Measurements from ENCODE around the gene CHRNG.

CHRNG gene

DNA sequence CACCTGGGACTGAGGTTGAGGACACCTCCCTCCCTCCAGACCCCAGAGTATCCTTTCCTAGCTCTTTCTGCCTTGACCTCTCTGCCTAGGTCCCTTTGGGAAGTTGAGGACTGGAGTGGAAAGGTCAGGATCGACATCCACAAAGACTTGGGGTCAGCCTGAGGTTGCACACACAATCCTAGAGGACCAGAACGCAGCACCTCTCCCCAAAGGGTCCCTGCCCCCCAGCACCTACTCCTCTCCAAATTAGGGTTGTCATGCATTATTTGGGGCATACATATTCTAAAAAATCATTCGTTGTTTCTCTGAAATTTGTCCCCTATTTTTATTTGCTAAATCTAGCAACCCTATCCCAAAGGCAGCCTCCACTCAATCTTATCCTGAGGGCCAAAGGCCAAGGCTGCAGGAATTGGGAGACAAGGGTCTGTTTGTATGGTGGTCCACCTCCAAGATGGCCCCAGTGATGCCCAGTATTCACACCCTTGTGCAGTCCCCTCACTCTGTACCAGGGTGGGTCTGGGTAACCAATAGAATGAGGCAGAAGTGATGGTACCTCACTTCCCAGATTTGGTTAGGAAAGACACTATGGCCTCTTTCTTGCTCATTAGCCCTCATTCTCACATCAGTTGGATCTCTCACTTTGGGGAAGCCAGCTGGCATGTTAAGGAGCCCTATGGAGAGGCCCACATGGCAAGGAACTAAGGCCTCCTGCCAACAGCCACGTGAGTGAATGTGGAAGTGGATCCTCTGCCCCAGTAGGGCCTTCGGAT, 3.5 kb upstream of the CHRNG start:
- TF ChIP-seq, protein P1, sequence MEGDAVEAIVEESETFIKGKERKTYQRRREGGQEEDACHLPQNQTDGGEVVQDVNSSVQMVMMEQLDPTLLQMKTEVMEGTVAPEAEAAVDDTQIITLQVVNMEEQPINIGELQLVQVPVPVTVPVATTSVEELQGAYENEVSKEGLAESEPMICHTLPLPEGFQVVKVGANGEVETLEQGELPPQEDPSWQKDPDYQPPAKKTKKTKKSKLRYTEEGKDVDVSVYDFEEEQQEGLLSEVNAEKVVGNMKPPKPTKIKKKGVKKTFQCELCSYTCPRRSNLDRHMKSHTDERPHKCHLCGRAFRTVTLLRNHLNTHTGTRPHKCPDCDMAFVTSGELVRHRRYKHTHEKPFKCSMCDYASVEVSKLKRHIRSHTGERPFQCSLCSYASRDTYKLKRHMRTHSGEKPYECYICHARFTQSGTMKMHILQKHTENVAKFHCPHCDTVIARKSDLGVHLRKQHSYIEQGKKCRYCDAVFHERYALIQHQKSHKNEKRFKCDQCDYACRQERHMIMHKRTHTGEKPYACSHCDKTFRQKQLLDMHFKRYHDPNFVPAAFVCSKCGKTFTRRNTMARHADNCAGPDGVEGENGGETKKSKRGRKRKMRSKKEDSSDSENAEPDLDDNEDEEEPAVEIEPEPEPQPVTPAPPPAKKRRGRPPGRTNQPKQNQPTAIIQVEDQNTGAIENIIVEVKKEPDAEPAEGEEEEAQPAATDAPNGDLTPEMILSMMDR (conservative IDR thresholded peaks at IDR 0.05): no peak
- H3K27ac ChIP-seq: no peak overlapping the region

DNA sequence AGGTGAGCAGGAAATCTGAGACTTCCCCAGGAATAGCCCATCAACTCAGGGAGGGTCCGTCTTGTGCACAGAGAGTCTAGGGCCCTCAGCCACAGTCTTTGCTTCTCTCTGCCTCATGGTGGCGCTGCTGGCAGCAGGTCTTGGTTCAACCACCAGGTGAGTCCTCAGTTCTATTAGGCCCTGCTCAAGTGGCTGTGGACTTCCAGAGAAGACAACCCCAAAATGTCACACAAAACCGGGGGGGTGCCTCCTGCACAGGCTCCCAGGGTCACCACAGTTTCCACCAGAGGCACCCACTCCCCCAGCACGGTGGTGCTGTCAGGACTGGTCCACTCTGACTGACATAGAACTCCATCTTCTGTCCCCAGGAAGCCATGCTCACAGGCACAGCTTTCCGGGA, 2.4 kb upstream of the CHRNG start:
- no peak overlapping the region for H3K27ac ChIP-seq
- TF ChIP-seq, protein P1 (conservative IDR thresholded peaks at IDR 0.05): peak; percentile 23; the same call in 1 of the 2 replicates

DNA sequence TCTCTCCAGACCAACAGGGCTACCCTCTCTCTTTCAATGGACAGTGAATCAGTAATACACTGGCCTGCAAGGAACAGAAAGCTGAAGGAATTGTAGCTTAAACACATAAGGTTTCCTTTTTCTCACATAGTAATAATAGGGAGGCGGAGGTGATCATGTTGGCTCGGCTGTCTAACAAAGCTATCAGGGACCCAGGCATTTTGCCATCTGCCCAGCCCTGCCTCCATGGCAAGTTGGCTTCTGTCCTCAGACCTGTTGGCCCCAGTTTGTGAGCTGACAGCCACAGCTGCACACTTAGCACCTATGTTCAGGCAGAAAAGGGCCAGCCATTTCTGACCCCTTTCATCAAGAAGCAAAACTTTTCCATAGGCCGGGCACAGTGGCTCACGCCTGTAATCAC, 2.0 kb upstream of the CHRNG start:
- TF ChIP-seq, protein P1 (conservative IDR thresholded peaks at IDR 0.05): no peak
- no peak overlapping the region for H3K27ac ChIP-seq

DNA sequence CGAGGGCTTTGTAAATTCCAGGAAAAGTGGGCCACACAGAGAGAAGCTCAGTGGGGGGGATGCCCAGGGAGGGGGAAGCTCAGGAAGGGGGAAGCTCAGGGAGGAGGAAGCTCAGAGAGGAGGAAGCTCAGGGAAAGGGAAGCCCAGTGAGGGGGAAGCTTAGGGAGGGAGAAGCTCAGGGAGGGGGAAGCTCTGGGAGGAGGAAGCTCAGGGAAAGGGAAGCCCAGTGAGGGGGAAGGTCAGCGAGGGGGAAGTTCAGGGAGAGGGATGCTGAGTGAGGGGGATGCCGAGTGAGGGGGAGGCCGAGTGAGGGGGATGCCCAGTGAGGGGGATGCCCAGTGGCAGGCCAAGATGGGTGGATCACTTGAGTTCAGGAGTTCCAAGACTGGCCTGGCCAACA, 821 bp upstream of the CHRNG start:
- TF ChIP-seq, protein P1 (conservative IDR thresholded peaks at IDR 0.05): no peak

DNA sequence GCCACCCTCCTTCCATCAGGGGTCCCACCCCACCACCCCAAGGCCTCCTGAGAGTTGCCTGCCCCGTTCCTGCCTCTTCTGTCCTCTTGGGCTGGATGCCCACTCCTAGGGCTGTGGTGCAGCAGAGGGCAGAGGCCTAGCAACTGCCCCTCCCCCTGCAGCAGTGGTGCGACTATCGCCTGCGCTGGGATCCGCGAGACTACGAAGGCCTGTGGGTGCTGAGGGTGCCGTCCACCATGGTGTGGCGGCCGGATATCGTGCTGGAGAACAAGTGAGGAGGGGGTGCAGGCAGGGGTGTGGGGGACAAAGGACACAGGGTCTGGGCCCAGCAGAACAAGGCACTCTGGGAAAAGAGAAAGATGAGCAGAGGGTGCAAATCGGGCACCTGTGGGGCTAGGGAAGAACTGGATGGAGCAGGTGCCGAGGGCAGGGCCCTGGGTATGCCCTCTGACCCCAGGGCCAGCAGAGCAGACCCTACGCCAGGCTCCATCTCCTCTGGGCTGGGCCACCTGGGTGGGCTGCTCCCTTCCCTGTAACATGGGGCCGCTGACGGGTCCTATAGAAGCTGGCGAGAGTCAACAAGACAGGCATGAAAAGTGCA, 1.0 kb downstream of the CHRNG start:
- H3K27ac ChIP-seq: no peak overlapping the region

More for the DNA sequence above, 821 bp upstream of the CHRNG start:
- H3K27ac ChIP-seq: no peak overlapping the region

DNA sequence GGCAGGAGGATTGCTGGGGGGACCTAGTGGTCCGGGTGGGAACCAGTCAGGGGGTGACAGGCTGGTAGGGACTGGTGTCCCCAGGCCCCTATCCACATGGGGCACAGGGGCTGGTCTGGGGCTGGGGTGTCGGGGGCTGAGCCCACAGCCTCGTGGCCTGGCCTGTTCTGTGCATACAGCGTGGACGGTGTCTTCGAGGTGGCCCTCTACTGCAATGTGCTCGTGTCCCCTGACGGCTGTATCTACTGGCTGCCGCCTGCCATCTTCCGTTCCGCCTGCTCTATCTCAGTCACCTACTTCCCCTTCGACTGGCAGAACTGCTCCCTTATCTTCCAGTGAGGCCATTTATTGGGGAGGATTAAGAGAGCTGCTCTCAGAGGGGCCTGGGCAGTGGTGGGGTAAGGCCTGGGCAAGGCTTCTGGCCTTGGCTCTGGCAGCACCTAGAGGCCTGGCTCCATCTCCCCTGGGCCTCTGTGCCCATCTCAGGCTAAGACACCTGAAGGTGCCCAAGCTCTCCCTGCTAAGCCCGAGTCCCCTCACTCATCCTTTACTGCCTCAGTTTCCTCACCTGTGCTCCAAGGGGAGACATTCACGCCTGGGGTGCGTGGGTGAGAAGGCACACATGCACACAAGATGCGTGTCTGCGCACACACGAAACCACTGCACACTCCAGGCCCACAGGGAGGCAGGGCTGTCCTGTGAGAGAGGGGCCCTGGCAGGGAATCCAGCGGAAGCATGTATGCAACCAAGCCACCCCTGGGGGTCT, 1.9 kb downstream of the CHRNG start:
- TF ChIP-seq, protein P1 (conservative IDR thresholded peaks at IDR 0.05): no peak
- no peak overlapping the region for H3K27ac ChIP-seq

More for the DNA sequence above, 1.0 kb downstream of the CHRNG start:
- TF ChIP-seq, protein P1 (conservative IDR thresholded peaks at IDR 0.05): no peak
